ENCODE results near the gene SPACA5B. TPM values are rescaled to one million over a fixed set of nuclear protein-coding genes. Genes with fewer than 3 reads are reported as not detected.
A peak's percentile ranks its signal among the peaks of the same experiment; 100 is the strongest.
"Not testable (repeated sequence)": the region's sequence is repeated elsewhere in the genome, so short reads cannot be mapped to it uniquely, and the experiment has no call there.

The SPACA5B gene
- total and polyA plus RNA-seq, 5 experiments from 2014 or later = not detected

- POLR2A ChIA-PET, ATAC-seq, H3K27me3 Mint-ChIP-seq, H3K9me3 Mint-ChIP-seq, H3K36me3 Mint-ChIP-seq: not testable (repeated sequence)
- H3K4me1 Mint-ChIP-seq = peaks cover 4 to 30% (median 22%) of the 10 kb centered on the region in 4 donors
- DNase-seq = peak in 1 of 10 donors; percentile 1
- peak overlapping the region in 7 of 10 donors; percentile 11 to 65 (median 38) for H3K4me3 Mint-ChIP-seq
- peak overlapping the region in 5 of 10 donors; percentile 12 to 79 (median 42) for H3K27ac Mint-ChIP-seq
Measured at GRCh38 chrX:48142697-48143096, 12.3 kb downstream of the SPACA5B start.

GRCh38 chrX:48153769-48154168 is 23.3 kb downstream of the SPACA5B start:
- no peaks in the 10 kb centered on the region for H3K27me3 Mint-ChIP-seq
- DNase-seq (no peak), ATAC-seq (no peak)
- H3K4me3 Mint-ChIP-seq = no peak overlapping the region
- POLR2A ChIA-PET = no interaction called here
- peaks cover 0 to 2% (median 0%) of the 10 kb centered on the region in 4 donors for H3K4me1 Mint-ChIP-seq
- H3K9me3 Mint-ChIP-seq = no peaks in the 10 kb centered on the region
- H3K27ac Mint-ChIP-seq = no peak overlapping the region
- no peaks in the 10 kb centered on the region for H3K36me3 Mint-ChIP-seq

DNA sequence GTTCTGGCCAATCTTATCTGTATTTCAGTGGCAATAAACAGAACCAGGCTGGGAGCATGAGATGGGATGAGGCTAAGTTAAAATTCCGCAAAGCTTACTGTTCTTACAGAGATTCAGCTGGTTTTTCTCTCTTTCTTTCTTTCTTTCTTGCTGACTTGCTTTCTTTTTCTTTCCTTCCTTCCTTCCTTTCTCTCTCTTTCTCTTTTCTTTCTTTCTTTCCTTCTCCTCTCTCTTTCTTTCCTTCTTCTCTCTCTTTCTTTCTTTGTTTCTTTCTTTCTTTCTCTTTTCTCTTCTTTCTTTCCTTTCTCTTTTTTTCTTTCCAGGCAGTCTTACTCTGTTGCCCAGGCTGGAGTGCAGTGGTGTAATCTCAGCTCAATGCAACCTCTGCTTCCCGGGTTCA is 24.4 kb downstream of the SPACA5B start:
- ATAC-seq (no peak), DNase-seq (no peak)
- POLR2A ChIA-PET = no interaction called here
- no peak overlapping the region for H3K4me3 Mint-ChIP-seq
- peak overlapping the region in 1 of 10 donors; percentile 49 for H3K27ac Mint-ChIP-seq
- peaks cover 0 to 2% (median 0%) of the 10 kb centered on the region in 4 donors for H3K4me1 Mint-ChIP-seq
- no peaks in the 10 kb centered on the region for H3K36me3 Mint-ChIP-seq
- no peaks in the 10 kb centered on the region for H3K27me3 Mint-ChIP-seq
- no peaks in the 10 kb centered on the region for H3K9me3 Mint-ChIP-seq

DNA sequence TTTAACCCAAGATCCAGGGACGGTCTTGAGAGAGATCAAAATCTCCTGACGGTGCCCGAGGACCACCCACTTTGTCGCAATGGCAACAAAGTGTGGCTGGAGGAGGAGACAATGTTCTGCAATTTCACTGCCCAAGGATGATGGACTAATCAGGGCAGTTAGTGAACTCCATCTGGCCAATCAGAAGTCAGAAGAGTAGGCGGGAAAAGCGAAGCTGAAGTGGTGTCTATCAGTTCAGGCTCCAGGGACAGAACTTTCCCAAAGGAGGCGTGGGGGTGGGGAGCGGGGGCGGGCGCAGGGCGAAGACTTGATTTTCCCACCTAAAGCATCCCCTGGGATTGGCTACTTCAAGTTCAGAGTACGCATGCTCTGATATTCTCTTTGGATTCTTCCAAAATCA is 25.6 kb downstream of the SPACA5B start:
- Mint-ChIP-seq H3K27me3 (no peaks in the 10 kb centered on the region), H3K36me3 (no peaks in the 10 kb centered on the region), H3K4me1 (peaks cover 0 to 2% (median 0%) of the 10 kb centered on the region in 4 donors), H3K4me3 (no peak overlapping the region), H3K9me3 (no peaks in the 10 kb centered on the region), H3K27ac (no peak overlapping the region)
- POLR2A ChIA-PET = no interaction called here
- DNase-seq (no peak), ATAC-seq (no peak)

DNA sequence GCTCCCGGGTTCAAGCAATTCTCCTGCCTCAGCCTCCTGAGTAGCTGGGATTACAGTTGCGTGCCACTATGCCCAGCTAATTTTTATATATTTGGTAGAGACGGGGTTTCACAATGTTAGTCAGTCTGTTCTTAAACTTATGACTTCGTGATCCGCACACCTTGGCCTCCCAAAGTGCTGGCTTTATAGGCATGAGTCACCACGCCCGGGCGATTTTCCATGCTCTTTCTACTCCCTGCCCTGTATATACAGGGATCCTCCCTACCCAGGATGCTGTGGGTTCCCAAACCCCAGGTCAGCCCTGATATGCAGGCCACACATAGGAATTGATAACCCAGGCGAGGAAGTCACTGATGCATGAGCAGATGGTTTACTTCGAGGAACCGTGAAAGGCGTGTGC is 34.8 kb downstream of the SPACA5B start:
- H3K27ac Mint-ChIP-seq = no peak overlapping the region
- H3K9me3 Mint-ChIP-seq = no peaks in the 10 kb centered on the region
- H3K4me3 Mint-ChIP-seq = no peak overlapping the region

GRCh38 chrX:48166322-48166721 is 35.9 kb downstream of the SPACA5B start:
- ATAC-seq = not testable (repeated sequence)

More for the DNA sequence above, 34.8 kb downstream of the SPACA5B start:
- ATAC-seq (no peak), DNase-seq (no peak)
- no peaks in the 10 kb centered on the region for H3K36me3 Mint-ChIP-seq
- peaks cover 0 to 5% (median 0%) of the 10 kb centered on the region in 5 donors for H3K27me3 Mint-ChIP-seq
- POLR2A ChIA-PET = no interaction called here
- H3K4me1 Mint-ChIP-seq = peaks cover 0 to 4% (median 0%) of the 10 kb centered on the region in 4 donors

DNA sequence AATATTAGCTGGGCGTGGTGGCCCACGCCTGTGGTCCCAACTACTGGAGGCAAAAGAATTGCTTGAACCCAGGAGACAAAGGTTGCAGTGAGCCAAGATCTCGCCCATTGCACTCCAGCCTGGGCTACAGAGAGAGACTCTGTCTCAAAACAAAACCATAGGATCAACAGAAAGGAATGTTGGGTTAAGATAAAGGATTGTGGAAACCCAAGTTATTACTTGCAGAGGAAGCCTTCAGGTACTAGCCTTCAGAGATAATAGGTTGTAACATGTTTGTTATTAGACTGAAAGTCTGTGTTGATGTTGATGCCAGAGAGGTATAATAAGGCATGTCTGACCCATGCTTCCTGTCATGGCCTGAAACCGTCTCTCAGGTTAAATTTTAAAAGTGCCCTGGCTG is 49.3 kb downstream of the SPACA5B start:
- Mint-ChIP-seq H3K27ac (no peak overlapping the region), H3K4me3 (no peak overlapping the region), H3K4me1 (peaks cover 0 to 2% (median 0%) of the 10 kb centered on the region in 4 donors), H3K9me3 (no peaks in the 10 kb centered on the region), H3K36me3 (no peaks in the 10 kb centered on the region), H3K27me3 (peaks cover 0 to 5% (median 2%) of the 10 kb centered on the region in 5 donors)
- ATAC-seq (no peak), DNase-seq (no peak)
- POLR2A ChIA-PET = no interaction called here

More at GRCh38 chrX:48166322-48166721, 35.9 kb downstream of the SPACA5B start:
- POLR2A ChIA-PET, H3K4me3 Mint-ChIP-seq, H3K36me3 Mint-ChIP-seq, H3K9me3 Mint-ChIP-seq, DNase-seq, H3K27ac Mint-ChIP-seq, H3K27me3 Mint-ChIP-seq, H3K4me1 Mint-ChIP-seq: not testable (repeated sequence)

- peaks cover 0 to 8% (median 3%) of the 10 kb centered on the region in 5 donors for H3K27me3 Mint-ChIP-seq
- H3K4me3 Mint-ChIP-seq = no peak overlapping the region
- ATAC-seq = no peak
Measured at GRCh38 chrX:48180811-48181210, 50.4 kb downstream of the SPACA5B start.

GRCh38 chrX:48181882-48182281 is 51.5 kb downstream of the SPACA5B start:
- POLR2A ChIA-PET, ATAC-seq, H3K27ac Mint-ChIP-seq, H3K9me3 Mint-ChIP-seq, H3K4me3 Mint-ChIP-seq, DNase-seq, H3K4me1 Mint-ChIP-seq, H3K36me3 Mint-ChIP-seq: not testable (repeated sequence)
- H3K27me3 Mint-ChIP-seq = peaks cover 0 to 10% (median 3%) of the 10 kb centered on the region in 5 donors

More at GRCh38 chrX:48180811-48181210, 50.4 kb downstream of the SPACA5B start:
- Mint-ChIP-seq H3K9me3 (no peaks in the 10 kb centered on the region), H3K36me3 (no peaks in the 10 kb centered on the region), H3K27ac (no peak overlapping the region), H3K4me1 (peaks cover 0 to 2% (median 0%) of the 10 kb centered on the region in 4 donors)
- no peak for DNase-seq
- POLR2A ChIA-PET = interaction anchor here (0.5 kb wide), 1 partner anchor 58 kb away, joined by 4 read pairs; no protein-coding TSS in a partner anchor

Other genes with a start within 250 kb of the SPACA5B start
- 10 to 100 TPM; 14.2 to 14.6 TPM for gene ZNF182, start 126.6 kb upstream of the SPACA5B start, total RNA-seq
- gene ZNF182, start 126.6 kb upstream of the SPACA5B start, polyA plus RNA-seq = 1 to 10 TPM; 3.7 to 7.6 (median 6.5) TPM
- gene SPACA5, start 123.6 kb upstream of the SPACA5B start, total RNA-seq = not detected
- gene SPACA5, start 123.6 kb upstream of the SPACA5B start, polyA plus RNA-seq = not detected
- 1 to 10 TPM; 5.2 to 5.8 TPM for gene ZNF630, start 59.0 kb upstream of the SPACA5B start, total RNA-seq
- gene ZNF630, start 59.0 kb upstream of the SPACA5B start, polyA plus RNA-seq = 1 to 10 TPM in 1 of 3 donors, under 1 TPM in 2; 0.32 to 2.1 (median 0.77) TPM
- gene SSX5, start 66.2 kb downstream of the SPACA5B start, total RNA-seq = not detected
- not detected for gene SSX5, start 66.2 kb downstream of the SPACA5B start, polyA plus RNA-seq
- gene SSX1, start 124.8 kb downstream of the SPACA5B start, total RNA-seq = not detected
- not detected for gene SSX1, start 124.8 kb downstream of the SPACA5B start, polyA plus RNA-seq
- gene SSX3, start 226.1 kb downstream of the SPACA5B start, total RNA-seq = not detected
- gene SSX3, start 226.1 kb downstream of the SPACA5B start, polyA plus RNA-seq = not detected